C4-2B (cell line): ENCODE measurements around the gene GKN1.

Source experiments
- H3K27ac ChIP-seq: fragments of 450-650 bp; 2 replicates; pipeline ENCODE4 v1.5.1; 2017
- ZFX ChIP-seq: fragments of 450-650 bp; IDR thresholded peaks from 2 replicates; pipeline ENCODE4 v1.6.1; 2017
- TF ChIP-seq, protein P1 (sequence below): fragments of 450-650 bp; conservative IDR thresholded peaks from 2 replicates; pipeline ENCODE4 v1.5.1; 2017; ENCODE audit warnings: mild to moderate bottlenecking

The GKN1 gene

DNA sequence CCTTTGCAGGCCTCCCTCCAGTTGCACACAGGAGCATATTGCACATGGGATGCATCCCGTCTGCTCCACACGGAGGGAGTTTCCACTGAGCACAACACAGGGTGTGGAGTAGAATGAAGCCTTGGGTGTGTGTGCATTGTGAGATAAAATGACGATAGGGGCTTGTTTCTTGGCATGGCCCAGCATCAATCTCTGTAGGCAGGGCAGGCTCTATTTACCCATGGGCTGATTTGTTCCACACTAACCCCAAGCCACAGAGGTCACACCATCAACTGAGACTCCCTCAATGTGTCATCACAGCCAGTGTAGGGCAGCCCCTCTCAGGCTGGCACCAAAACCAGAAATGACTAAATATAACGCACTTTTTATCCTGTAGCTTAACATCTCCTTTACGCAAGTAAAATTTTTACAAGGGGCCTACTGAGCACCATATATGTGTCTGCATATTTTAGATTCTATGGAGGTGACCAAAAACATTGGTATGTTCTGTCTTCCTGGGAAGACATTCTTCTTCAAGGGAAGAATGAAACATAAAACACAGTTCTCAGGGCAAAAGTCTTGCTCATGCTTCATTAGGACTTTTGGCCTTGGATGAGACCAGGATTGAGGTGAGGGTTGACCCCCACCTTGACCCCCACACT lies 2.7 kb upstream of the GKN1 start:
- TF ChIP-seq, protein P1, sequence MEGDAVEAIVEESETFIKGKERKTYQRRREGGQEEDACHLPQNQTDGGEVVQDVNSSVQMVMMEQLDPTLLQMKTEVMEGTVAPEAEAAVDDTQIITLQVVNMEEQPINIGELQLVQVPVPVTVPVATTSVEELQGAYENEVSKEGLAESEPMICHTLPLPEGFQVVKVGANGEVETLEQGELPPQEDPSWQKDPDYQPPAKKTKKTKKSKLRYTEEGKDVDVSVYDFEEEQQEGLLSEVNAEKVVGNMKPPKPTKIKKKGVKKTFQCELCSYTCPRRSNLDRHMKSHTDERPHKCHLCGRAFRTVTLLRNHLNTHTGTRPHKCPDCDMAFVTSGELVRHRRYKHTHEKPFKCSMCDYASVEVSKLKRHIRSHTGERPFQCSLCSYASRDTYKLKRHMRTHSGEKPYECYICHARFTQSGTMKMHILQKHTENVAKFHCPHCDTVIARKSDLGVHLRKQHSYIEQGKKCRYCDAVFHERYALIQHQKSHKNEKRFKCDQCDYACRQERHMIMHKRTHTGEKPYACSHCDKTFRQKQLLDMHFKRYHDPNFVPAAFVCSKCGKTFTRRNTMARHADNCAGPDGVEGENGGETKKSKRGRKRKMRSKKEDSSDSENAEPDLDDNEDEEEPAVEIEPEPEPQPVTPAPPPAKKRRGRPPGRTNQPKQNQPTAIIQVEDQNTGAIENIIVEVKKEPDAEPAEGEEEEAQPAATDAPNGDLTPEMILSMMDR: no peak
- TF ChIP-seq ZFX: no peak
- H3K27ac ChIP-seq: no peak overlapping the region

DNA sequence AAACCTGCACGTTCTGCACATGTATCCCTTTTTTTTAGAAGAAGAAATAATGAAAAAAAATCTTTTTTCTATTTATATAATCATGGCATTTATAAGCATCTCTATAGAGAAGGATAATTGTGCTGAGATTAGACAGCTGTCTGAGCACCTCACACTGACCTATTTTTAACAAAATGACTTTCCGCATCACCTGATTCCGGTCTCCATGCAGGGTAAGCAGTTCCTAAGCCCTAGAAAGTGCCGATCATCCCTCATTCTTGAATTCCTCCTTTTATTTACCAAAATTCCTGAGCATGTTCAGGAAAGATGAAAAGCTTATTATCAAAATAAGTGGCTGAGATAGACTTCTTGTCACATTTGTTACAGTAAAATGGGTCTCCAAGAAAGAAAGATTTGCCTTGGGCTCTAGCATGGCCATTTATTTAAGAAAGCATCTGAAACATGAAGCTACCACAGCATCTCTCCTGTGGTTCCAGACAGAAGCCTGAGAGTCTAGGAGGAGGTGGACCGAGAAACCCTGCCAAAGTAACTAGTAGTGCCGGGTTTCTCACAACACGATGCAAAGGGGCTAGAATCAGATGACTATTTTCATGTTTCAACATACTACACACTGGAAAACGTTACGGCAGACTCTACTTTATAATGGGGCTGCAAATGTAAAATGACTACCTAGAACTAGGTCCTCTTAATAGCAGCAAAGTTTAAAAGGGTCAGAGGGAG lies 670 bp downstream of the GKN1 start:
- H3K27ac ChIP-seq: no peak overlapping the region
- TF ChIP-seq, protein P1: no peak
- no peak for TF ChIP-seq ZFX

DNA sequence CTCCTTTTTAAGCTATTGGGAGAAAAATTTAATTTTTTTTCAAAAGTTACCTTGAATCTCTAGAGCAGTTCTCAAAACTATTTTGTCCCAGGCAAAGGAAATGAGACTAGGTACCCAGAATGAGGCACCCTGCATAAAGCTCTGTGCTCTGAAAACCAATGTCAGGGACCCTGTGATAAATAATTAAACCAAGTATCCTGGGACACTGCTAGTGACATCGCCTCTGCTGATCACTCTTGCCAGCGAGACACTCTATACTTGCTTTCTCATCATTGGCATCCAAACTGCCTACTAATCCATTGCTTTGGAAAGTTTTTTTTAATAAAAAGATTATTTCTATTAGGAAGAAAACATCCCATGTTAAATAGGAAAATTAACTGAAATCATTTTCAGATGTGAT lies 1.4 kb downstream of the GKN1 start:
- TF ChIP-seq ZFX: no peak
- no peak overlapping the region for H3K27ac ChIP-seq

DNA sequence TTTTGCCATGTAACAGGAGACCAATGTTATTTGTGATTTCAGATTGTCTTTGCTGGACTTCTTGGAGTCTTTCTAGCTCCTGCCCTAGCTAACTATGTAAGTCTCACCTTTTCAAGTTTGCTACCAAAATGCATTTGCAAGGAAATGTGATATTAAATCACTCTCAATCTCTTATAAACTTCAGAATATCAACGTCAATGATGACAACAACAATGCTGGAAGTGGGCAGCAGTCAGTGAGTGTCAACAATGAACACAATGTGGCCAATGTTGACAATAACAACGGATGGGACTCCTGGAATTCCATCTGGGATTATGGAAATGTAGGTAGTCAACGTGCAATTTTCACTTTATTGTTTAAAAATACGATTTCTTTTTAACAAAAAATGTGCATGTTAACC lies 3.0 kb downstream of the GKN1 start:
- no peak overlapping the region for H3K27ac ChIP-seq
- no peak for TF ChIP-seq ZFX

DNA sequence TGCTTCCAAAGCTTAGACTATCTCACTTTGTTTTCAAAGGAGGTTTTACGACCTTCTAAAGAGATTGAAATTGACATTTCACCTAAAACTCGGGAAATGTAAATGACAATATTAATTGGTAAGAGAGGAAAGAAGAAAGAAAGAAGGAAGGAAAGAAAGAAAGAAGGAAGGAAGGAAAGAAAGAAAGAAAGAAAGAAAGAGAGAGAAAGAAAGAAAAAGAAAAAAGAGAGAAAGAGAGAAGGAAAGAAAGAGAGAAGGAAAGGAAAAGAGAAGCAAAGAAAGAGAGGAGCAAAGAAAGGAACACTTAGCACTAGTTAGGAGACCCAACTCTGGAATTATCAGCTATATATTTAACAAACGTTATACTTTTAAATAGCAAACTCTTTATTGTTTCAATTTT lies 3.7 kb downstream of the GKN1 start:
- no peak overlapping the region for H3K27ac ChIP-seq
- no peak for TF ChIP-seq ZFX
- TF ChIP-seq, protein P1: no peak

DNA sequence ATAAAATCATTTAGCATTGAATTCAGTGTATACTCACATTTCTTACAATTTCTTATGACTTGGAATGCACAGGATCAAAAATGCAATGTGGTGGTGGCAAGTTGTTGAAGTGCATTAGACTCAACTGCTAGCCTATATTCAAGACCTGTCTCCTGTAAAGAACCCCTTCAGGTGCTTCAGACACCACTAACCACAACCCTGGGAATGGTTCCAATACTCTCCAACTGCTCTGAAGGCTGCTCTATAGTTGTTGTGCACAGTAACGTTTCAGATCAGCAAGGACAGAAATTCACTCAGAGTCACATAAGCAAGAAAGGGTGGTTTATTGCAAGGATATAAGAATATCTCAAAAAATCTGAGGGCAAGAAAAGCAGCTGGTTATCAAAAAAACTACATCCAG lies 6.5 kb downstream of the GKN1 start:
- TF ChIP-seq, protein P1: no peak
- no peak for TF ChIP-seq ZFX
- H3K27ac ChIP-seq: no peak overlapping the region

DNA sequence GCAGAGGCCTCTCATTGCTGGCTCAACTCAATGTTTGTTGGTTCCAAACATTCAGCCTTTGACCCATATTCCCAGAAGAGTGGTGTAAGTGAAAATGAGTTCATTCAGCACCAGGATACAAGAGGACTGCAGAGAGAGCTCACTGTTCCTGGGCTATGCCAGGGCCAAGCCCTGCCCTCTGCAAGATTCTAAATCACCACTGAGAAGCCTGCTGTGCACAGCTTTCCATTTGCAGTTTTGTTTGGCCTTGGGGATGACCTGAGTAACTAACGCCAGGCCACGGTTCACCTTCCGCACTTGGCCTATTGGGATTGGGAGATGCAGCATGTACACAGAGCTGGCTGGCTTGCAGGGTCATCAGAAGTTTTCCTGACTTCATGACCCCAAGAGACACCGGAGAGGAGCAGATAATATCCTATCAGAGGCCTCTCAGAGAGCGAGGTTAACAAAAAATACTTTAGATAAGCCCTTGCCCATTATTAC lies 12.6 kb downstream of the GKN1 start:
- no peak for TF ChIP-seq ZFX
- TF ChIP-seq, protein P1: no peak
- H3K27ac ChIP-seq: no peak overlapping the region

DNA sequence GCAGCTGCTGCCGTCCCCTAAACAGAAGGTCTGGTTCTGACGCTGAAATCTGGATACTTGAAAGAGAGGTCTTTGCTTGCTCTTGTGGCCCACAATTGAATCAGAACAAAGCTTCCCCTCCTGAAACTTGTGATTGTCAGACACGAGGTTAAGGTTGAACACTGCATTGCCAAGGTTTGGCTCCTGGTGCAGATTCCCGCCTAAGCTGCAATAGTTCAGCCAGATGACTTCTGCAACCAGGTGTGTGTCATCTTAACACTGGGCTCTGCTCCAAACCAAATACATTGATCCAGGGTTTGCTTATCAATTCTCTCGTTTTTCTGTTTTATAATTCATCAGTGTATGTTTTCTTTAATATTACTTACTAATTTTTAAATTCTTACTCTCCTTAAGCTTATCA lies 14.6 kb downstream of the GKN1 start:
- no peak overlapping the region for H3K27ac ChIP-seq
- TF ChIP-seq ZFX: no peak
- TF ChIP-seq, protein P1: no peak
